Keratinocyte (primary cell): Measurements from ENCODE around the gene ERN2. TPM values are rescaled to one million over a fixed set of nuclear protein-coding genes. Genes with fewer than 3 reads are reported as not detected.
"Not testable (repeated sequence)": the region's sequence is repeated elsewhere in the genome, so short reads cannot be mapped to it uniquely, and the experiment has no call there.

Experiments
- DNase-seq: peaks from one replicate; pipeline ENCODE4 v3.0.0-alpha.2; 2011; ENCODE audit warnings: low read depth, missing footprints, low spot score
- FAIRE-seq: peaks from 2 replicates; lab custom pipeline; 2011; peaks lifted over from hg19 to GRCh38; lab: Jason Lieb, UNC
- H2AFZ ChIP-seq: 2 replicates; pipeline ENCODE4 v1.6.0; 2012; ENCODE audit warnings: low read length, control low read depth, inconsistent platforms; ENCODE audit not compliant: control insufficient read depth
- H3K27ac ChIP-seq: 2 replicates; pipeline ENCODE4 v1.5.1; 2011; ENCODE audit warnings: low read length; ENCODE audit not compliant: control insufficient read depth, insufficient read depth
- H3K27me3 ChIP-seq: 3 replicates; pipeline ENCODE4 v1.6.0; 2011; ENCODE audit warnings: low read length; ENCODE audit not compliant: control insufficient read depth, insufficient read depth; ENCODE audit errors: extremely low read depth
- H3K36me3 ChIP-seq, 2 experiments: 2 replicates in 1 of 2; 3 replicates in 1 of 2; pipeline ENCODE4 v1.5.1; 2011; ENCODE audit warnings: low read length in 2 of 2, mild to moderate bottlenecking in 1 of 2; ENCODE audit not compliant: control insufficient read depth in 2 of 2, insufficient read depth in 2 of 2; ENCODE audit errors: extremely low read depth in 1 of 2
- H3K4me1 ChIP-seq: 3 replicates; pipeline ENCODE4 v1.5.1; 2011; ENCODE audit warnings: low read length; ENCODE audit not compliant: control insufficient read depth, insufficient read depth; ENCODE audit errors: extremely low read depth
- H3K4me2 ChIP-seq: 3 replicates; pipeline ENCODE4 v1.6.0; 2011; ENCODE audit warnings: low read depth, low read length; ENCODE audit not compliant: control insufficient read depth, insufficient read depth; ENCODE audit errors: extremely low read depth
- H3K4me3 ChIP-seq, 3 experiments: fragments of 200-600 bp in 1 of 3; sonication (generic) in 1 of 3; 2 replicates in 2 of 3; 3 replicates in 1 of 3; pipeline ENCODE4 v1.5.1; 2011 to 2016; ENCODE audit warnings: low read length in 3 of 3, mild to moderate bottlenecking in 3 of 3, control low read depth in 2 of 3, inconsistent platforms in 1 of 3, low read depth in 1 of 3, mixed read lengths in 1 of 3, mixed run types in 1 of 3, moderate library complexity in 1 of 3; ENCODE audit not compliant: control insufficient read depth in 2 of 3, insufficient read depth in 2 of 3; ENCODE audit errors: extremely low read depth in 1 of 3
- H3K79me2 ChIP-seq: 2 replicates; pipeline ENCODE4 v1.6.0; 2012; ENCODE audit warnings: low read length; ENCODE audit not compliant: control insufficient read depth, insufficient read depth
- H3K9ac ChIP-seq: 3 replicates; pipeline ENCODE4 v1.6.0; 2011; ENCODE audit warnings: low read length; ENCODE audit not compliant: control insufficient read depth, insufficient read depth; ENCODE audit errors: extremely low read depth
- H3K9me1 ChIP-seq: 3 replicates; pipeline ENCODE4 v1.6.0; 2011; ENCODE audit warnings: low read length; ENCODE audit not compliant: control insufficient read depth, insufficient read depth; ENCODE audit errors: extremely low read depth
- H3K9me3 ChIP-seq: 2 replicates; pipeline ENCODE4 v1.5.1; 2012; ENCODE audit warnings: low read depth, low read length; ENCODE audit not compliant: control insufficient read depth
- H4K20me1 ChIP-seq: 3 replicates; pipeline ENCODE4 v1.6.0; 2011; ENCODE audit warnings: low read length; ENCODE audit not compliant: control insufficient read depth, insufficient read depth; ENCODE audit errors: extremely low read depth
- EZH2 ChIP-seq: IDR thresholded peaks from one replicate; pipeline ENCODE4 v1.6.1; 2012; ENCODE audit warnings: inconsistent platforms, mild to moderate bottlenecking, low read length, moderate library complexity
- dilution Hi-C: fragments of 300-500 bp; cut with MboI; formaldehyde crosslinking; loops from one replicate; pipeline ENCODE4 v1.7.0; 2020; ENCODE audit warnings: low sequenced_read_pairs; ENCODE audit not compliant: extremely low pct_ligation_motif_present
- polyA plus RNA-seq, 5 experiments: library from polyadenylated mRNA; depleted of rRNA in 3 of 5; stranded (reverse) in 3 of 5; stranded (forward) in 1 of 5; unstranded in 1 of 5; fragments of >200 nt; gene quantifications; 1 replicate in 1 of 5; 2 replicates in 3 of 5; 3 replicates in 1 of 5; pipeline versions ENCODE4 v1.2.1 to v1.2.3, GENCODE V29; 2011 to 2012; ENCODE audit warnings: missing spikeins in 2 of 5, low read depth in 1 of 5, low replicate concordance in 1 of 5
- TF ChIP-seq, protein P1 (sequence below), 3 experiments: IDR thresholded peaks in 1 of 3; conservative IDR thresholded peaks in 1 of 3; optimal IDR thresholded peaks in 1 of 3; 2 replicates in 2 of 3; 3 replicates in 1 of 3; pipeline versions ENCODE3 to v1.5.1; 2011; ENCODE audit warnings: low read length in 3 of 3, mild to moderate bottlenecking in 3 of 3, moderate library complexity in 2 of 3, control low read depth in 1 of 3, inconsistent platforms in 1 of 3; ENCODE audit not compliant: insufficient read depth in 2 of 3; ENCODE audit errors: extremely low read depth in 1 of 3

ERN2 gene
- polyA plus RNA-seq, 1 donor (not counting 4 experiments of a cell fraction or from before 2014, with no cell fraction given): not detected

DNA sequence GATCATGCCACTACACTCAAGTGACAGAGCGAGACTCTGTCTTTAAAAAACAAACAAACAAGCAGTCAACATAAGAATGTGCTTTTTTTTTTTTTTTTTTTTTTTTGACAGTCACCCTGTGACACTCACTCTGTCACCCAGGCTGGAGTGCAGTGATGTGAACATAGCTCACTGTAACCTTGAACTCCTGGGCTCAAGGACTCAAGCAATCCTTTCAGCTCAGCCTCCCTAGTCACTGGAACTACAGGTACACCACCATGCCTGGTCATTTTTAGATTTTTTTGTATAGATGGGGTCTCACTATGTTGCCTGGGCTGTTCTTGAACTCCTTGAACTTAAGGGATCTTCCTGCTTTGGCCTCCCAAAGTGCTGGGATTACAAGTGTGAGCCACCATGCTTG is 26.5 kb upstream of the ERN2 start:
- H3K4me2 ChIP-seq: no peak overlapping the region
- no peaks in the 10 kb centered on the region for H3K36me3 ChIP-seq
- FAIRE-seq (no peak), DNase-seq (no peak)
- no peak overlapping the region for H3K9ac ChIP-seq
- dilution Hi-C loops: no loop called here
- no peak overlapping the region for H2AFZ ChIP-seq
- no peaks in the 10 kb centered on the region for H3K27me3 ChIP-seq
- TF ChIP-seq EZH2: no peak
- TF ChIP-seq, protein P1, sequence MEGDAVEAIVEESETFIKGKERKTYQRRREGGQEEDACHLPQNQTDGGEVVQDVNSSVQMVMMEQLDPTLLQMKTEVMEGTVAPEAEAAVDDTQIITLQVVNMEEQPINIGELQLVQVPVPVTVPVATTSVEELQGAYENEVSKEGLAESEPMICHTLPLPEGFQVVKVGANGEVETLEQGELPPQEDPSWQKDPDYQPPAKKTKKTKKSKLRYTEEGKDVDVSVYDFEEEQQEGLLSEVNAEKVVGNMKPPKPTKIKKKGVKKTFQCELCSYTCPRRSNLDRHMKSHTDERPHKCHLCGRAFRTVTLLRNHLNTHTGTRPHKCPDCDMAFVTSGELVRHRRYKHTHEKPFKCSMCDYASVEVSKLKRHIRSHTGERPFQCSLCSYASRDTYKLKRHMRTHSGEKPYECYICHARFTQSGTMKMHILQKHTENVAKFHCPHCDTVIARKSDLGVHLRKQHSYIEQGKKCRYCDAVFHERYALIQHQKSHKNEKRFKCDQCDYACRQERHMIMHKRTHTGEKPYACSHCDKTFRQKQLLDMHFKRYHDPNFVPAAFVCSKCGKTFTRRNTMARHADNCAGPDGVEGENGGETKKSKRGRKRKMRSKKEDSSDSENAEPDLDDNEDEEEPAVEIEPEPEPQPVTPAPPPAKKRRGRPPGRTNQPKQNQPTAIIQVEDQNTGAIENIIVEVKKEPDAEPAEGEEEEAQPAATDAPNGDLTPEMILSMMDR (optimal IDR thresholded peaks at IDR 0.05 in 1 of 3, IDR thresholded peaks at IDR 0.05 in 1 of 3, conservative IDR thresholded peaks at IDR 0.05 in 1 of 3; ENCODE audit: extremely low read depth in 1 of 3, insufficient read depth in 2 of 3, low read length in 3 of 3): no peak
- H3K9me3 ChIP-seq: no peaks in the 10 kb centered on the region
- H3K79me2 ChIP-seq: no peaks in the 10 kb centered on the region
- H3K27ac ChIP-seq: no peak overlapping the region
- no peaks in the 10 kb centered on the region for H3K9me1 ChIP-seq
- no peak overlapping the region for H3K4me3 ChIP-seq
- H3K4me1 ChIP-seq: no peaks in the 10 kb centered on the region
- no peaks in the 10 kb centered on the region for H4K20me1 ChIP-seq

DNA sequence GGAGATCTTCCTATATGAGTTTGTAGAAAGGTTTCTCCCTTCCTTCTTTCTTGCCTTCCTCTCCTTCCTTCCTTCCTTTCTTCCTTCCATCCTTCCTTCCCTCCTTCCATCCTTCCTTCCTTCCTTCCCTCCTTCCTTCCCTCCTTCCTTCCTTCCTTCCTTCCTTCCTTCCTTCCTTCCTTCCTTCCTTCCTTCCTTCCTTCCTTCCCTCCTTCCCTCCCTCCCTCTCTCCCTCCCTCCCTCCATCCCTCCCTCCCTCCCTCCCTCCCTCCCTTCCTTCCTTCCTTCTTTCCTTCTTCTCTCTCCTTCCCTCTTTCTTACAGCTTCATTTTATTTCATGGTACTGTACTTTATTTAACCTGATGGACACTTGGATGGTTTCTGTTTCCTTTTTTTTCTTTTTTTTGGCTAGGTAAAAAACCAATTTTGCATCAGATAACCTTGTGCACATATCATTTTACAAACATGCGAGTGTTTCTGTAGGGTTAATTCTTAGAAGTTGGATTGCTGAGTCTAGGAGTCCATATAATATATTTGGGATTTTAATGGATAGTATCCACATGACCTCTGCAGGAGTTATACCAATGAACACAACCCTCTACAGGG is 24.5 kb upstream of the ERN2 start:
- H3K4me2 ChIP-seq, H3K27ac ChIP-seq, H3K9ac ChIP-seq, DNase-seq, H3K79me2 ChIP-seq, H3K27me3 ChIP-seq, H3K9me1 ChIP-seq, H3K36me3 ChIP-seq, FAIRE-seq, dilution Hi-C loops, H3K9me3 ChIP-seq, H4K20me1 ChIP-seq, H2AFZ ChIP-seq, H3K4me1 ChIP-seq, H3K4me3 ChIP-seq: not testable (repeated sequence)
